Liver (tissue), 9 donors: ENCODE measurements around the gene HOPX. TPM values are rescaled to one million over a fixed set of nuclear protein-coding genes. Genes with fewer than 3 reads are reported as not detected.

Experiments used
- DNase-seq: peaks from one replicate; pipeline ENCODE4 v3.0.0-alpha.2; 2017; ENCODE audit warnings: low spot score
- H3K27ac ChIP-seq, 2 donors: one replicate each; pipeline ENCODE4 v1.7.0; 2013; ENCODE audit warnings: inconsistent platforms in 2 of 2, low read length in 2 of 2, control low read depth in 1 of 2, low read depth in 1 of 2, mild to moderate bottlenecking in 1 of 2
- H3K27me3 ChIP-seq, 4 donors: one replicate each; pipeline versions ENCODE4 v1.6.1 to v1.7.0; 2013; ENCODE audit warnings: low read length in 3 of 4, inconsistent platforms in 1 of 4, mild to moderate bottlenecking in 1 of 4, moderate library complexity in 1 of 4; ENCODE audit not compliant: control insufficient read depth in 4 of 4, insufficient read depth in 4 of 4
- H3K36me3 ChIP-seq, 4 donors: one replicate each; pipeline versions ENCODE4 v1.6.1 to v1.7.0; 2013; ENCODE audit warnings: low read length in 3 of 4, mild to moderate bottlenecking in 3 of 4, low read depth in 1 of 4, moderate library complexity in 1 of 4; ENCODE audit not compliant: control insufficient read depth in 4 of 4, insufficient read depth in 3 of 4
- H3K4me1 ChIP-seq, 4 donors: one replicate each; pipeline versions ENCODE4 v1.6.1 to v1.7.0; 2013; ENCODE audit warnings: low read length in 3 of 4, mild to moderate bottlenecking in 3 of 4, moderate library complexity in 1 of 4; ENCODE audit not compliant: control insufficient read depth in 4 of 4, insufficient read depth in 4 of 4
- H3K4me3 ChIP-seq, 3 donors: one replicate each; pipeline versions ENCODE4 v1.6.1 to v1.7.0; 2013; ENCODE audit warnings: low read length in 3 of 3, control low read depth in 1 of 3, low read depth in 1 of 3, mild to moderate bottlenecking in 1 of 3
- H3K9ac ChIP-seq, 2 donors: one replicate each; pipeline ENCODE4 v1.7.0; 2013; ENCODE audit warnings: low read length in 2 of 2, mild to moderate bottlenecking in 2 of 2, moderate library complexity in 2 of 2, control low read depth in 1 of 2, low read depth in 1 of 2
- H3K9me3 ChIP-seq, 4 donors: one replicate each; pipeline versions ENCODE4 v1.6.1 to v1.7.0; 2013; ENCODE audit warnings: low read length in 3 of 4; ENCODE audit not compliant: control insufficient read depth in 4 of 4
- EGR1 ChIP-seq, 2 donors: IDR thresholded peaks; 2 replicates each; pipeline ENCODE4 v1.6.1; 2016 to 2018; ENCODE audit warnings: antibody characterized with exemption in 2 of 2, low read depth in 2 of 2
- FOXA1 ChIP-seq: IDR thresholded peaks from 2 replicates; pipeline ENCODE4 v1.6.1; 2016; ENCODE audit warnings: antibody characterized with exemption
- FOXA2 ChIP-seq: IDR thresholded peaks from 2 replicates; pipeline ENCODE4 v1.6.1; 2016; ENCODE audit warnings: antibody characterized with exemption
- GABPA ChIP-seq, 2 donors: IDR thresholded peaks in 1 of 2; conservative IDR thresholded peaks in 1 of 2; 2 replicates each; pipeline ENCODE4 v1.6.1; 2016; ENCODE audit warnings: antibody characterized with exemption in 2 of 2, mild to moderate bottlenecking in 1 of 2, moderate library complexity in 1 of 2
- HNF4A ChIP-seq, 2 donors: conservative IDR thresholded peaks; 2 replicates each; pipeline ENCODE4 v1.6.1; 2016; ENCODE audit warnings: antibody characterized with exemption in 2 of 2, mild to moderate bottlenecking in 2 of 2
- HNF4G ChIP-seq: IDR thresholded peaks from 2 replicates; pipeline ENCODE4 v1.6.1; 2016; ENCODE audit warnings: antibody characterized with exemption
- JUND ChIP-seq, 2 donors: IDR thresholded peaks; 2 replicates each; pipeline ENCODE4 v1.6.1; 2016; ENCODE audit warnings: antibody characterized with exemption in 2 of 2
- NR2F2 ChIP-seq: IDR thresholded peaks from 2 replicates; pipeline ENCODE4 v1.6.1; 2016; ENCODE audit warnings: antibody characterized with exemption
- RAD21 ChIP-seq, 2 donors: IDR thresholded peaks; 2 replicates each; pipeline ENCODE4 v1.6.1; 2016; ENCODE audit warnings: antibody characterized with exemption in 2 of 2, mild to moderate bottlenecking in 2 of 2
- RXRA ChIP-seq, 2 donors: IDR thresholded peaks; 2 replicates each; pipeline ENCODE4 v1.6.1; 2017 to 2018; ENCODE audit warnings: antibody characterized with exemption in 2 of 2, mild to moderate bottlenecking in 1 of 2
- SP1 ChIP-seq: IDR thresholded peaks from 2 replicates; pipeline ENCODE4 v1.6.1; 2018; ENCODE audit warnings: antibody characterized with exemption, mild to moderate bottlenecking
- TAF1 ChIP-seq: conservative IDR thresholded peaks from 2 replicates; pipeline ENCODE4 v1.6.1; 2016; ENCODE audit warnings: antibody characterized with exemption, mild to moderate bottlenecking
- YY1 ChIP-seq: IDR thresholded peaks from 2 replicates; pipeline ENCODE4 v1.6.1; 2016; ENCODE audit warnings: antibody characterized with exemption, mild to moderate bottlenecking
- WGBS: extraction: QIAGEN DNeasy Blood & Tissue Kit; methylation state at CpG from one replicate; pipeline ENCODE4 v1.1.7; 2013; 5-methylcytosine and 5-hydroxymethylcytosine counted together
- polyA plus RNA-seq, 2 donors: library from polyadenylated mRNA; stranded (reverse) in 1 of 2; unstranded in 1 of 2; fragments of 200-250 nt in 1 of 2; fragments of >200 nt in 1 of 2; fragmentation: Nextera tagmentation in 1 of 2; extraction: Ambion mirVana in 1 of 2; gene quantifications; one replicate each; pipeline versions ENCODE4 v1.2.1 to v1.2.3, GENCODE V29; 2013 to 2015
- total RNA-seq, 2 donors: library from RNA; depleted of rRNA; stranded (reverse); fragments of >200 nt; gene quantifications; one replicate each; pipeline ENCODE4 v1.2.3, GENCODE V29; 2014
- TF ChIP-seq, protein P1 (sequence below): IDR thresholded peaks from 2 replicates; pipeline ENCODE4 v1.6.1; 2016; ENCODE audit warnings: antibody characterized with exemption
- TF ChIP-seq, protein P2 (sequence below): IDR thresholded peaks from 2 replicates; pipeline ENCODE4 v1.6.1; 2016; ENCODE audit warnings: antibody characterized with exemption
- TF ChIP-seq, protein P3 (sequence below): IDR thresholded peaks from 2 replicates; pipeline ENCODE4 v1.6.1; 2016; ENCODE audit warnings: antibody characterized with exemption, mild to moderate bottlenecking
- TF ChIP-seq, protein P4 (sequence below): IDR thresholded peaks from 2 replicates; pipeline ENCODE4 v1.6.1; 2016; ENCODE audit warnings: antibody characterized with exemption
- TF ChIP-seq, protein P5 (sequence below): fragments of 150-350 bp; IDR thresholded peaks from 2 replicates; pipeline ENCODE4 v1.5.1; 2017; ENCODE audit warnings: improper control_type of control experiment, low read depth, low read length; ENCODE audit not compliant: missing input control
- donor health status: healthy.
- donor health status: healthy.
- donor health status: healthy.
- donor health status: healthy.
- donor health status: healthy.

Gene HOPX
- total and polyA plus RNA-seq, 4 donors: 0.40 to 2.4 (median 0.63) TPM

DNA sequence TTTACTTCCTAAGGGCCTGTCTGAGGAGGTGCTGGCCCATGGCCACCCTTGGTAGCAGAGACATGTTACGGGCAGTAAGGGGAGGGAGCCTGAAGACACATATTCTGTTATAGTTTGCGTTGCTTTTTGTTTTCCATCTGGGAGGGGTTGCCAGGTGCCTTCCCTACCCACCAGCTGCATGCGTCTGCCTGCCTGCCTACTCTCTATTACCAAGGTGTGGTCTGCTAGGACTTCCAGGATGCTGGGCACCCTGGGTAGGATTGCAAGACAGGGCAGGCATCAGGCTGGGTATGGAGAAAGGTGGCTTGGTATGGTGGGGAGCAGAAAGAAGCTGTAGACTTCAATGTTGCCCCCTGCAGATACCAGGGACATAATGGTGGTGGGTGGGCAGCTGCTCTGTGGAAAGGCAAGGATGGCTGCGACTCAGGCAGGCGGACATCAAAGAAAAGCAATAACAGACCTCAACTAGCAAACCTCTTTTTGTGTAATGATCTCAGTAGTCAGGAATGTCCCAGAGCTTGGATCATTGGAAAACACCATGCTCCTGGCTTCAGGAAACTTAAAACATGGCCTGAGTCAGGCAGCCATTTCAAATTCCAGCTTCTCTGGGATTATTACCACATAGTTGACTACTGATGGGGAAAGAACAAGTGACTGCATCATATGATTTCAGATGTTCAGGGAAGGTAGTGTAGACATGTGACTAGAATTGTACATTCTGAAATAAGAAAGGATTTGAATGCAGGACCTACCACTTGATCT is 67.8 kb downstream of the HOPX start:
- TF ChIP-seq NR2F2: no peak
- no peak for TF ChIP-seq GABPA (IDR thresholded peaks at IDR 0.05 in 1 of 2, conservative IDR thresholded peaks at IDR 0.05 in 1 of 2)
- TF ChIP-seq, protein P1, sequence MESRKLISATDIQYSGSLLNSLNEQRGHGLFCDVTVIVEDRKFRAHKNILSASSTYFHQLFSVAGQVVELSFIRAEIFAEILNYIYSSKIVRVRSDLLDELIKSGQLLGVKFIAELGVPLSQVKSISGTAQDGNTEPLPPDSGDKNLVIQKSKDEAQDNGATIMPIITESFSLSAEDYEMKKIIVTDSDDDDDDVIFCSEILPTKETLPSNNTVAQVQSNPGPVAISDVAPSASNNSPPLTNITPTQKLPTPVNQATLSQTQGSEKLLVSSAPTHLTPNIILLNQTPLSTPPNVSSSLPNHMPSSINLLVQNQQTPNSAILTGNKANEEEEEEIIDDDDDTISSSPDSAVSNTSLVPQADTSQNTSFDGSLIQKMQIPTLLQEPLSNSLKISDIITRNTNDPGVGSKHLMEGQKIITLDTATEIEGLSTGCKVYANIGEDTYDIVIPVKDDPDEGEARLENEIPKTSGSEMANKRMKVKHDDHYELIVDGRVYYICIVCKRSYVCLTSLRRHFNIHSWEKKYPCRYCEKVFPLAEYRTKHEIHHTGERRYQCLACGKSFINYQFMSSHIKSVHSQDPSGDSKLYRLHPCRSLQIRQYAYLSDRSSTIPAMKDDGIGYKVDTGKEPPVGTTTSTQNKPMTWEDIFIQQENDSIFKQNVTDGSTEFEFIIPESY: no peak
- TF ChIP-seq HNF4G: no peak
- TF ChIP-seq RAD21 (IDR thresholded peaks at IDR 0.05): no peak
- TF ChIP-seq TAF1: no peak
- TF ChIP-seq, protein P2, sequence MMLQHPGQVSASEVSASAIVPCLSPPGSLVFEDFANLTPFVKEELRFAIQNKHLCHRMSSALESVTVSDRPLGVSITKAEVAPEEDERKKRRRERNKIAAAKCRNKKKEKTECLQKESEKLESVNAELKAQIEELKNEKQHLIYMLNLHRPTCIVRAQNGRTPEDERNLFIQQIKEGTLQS: no peak
- TF ChIP-seq EGR1 (IDR thresholded peaks at IDR 0.05; ENCODE audit: low read depth in 2 of 2): no peak
- TF ChIP-seq JUND (IDR thresholded peaks at IDR 0.05): no peak
- TF ChIP-seq, protein P3, sequence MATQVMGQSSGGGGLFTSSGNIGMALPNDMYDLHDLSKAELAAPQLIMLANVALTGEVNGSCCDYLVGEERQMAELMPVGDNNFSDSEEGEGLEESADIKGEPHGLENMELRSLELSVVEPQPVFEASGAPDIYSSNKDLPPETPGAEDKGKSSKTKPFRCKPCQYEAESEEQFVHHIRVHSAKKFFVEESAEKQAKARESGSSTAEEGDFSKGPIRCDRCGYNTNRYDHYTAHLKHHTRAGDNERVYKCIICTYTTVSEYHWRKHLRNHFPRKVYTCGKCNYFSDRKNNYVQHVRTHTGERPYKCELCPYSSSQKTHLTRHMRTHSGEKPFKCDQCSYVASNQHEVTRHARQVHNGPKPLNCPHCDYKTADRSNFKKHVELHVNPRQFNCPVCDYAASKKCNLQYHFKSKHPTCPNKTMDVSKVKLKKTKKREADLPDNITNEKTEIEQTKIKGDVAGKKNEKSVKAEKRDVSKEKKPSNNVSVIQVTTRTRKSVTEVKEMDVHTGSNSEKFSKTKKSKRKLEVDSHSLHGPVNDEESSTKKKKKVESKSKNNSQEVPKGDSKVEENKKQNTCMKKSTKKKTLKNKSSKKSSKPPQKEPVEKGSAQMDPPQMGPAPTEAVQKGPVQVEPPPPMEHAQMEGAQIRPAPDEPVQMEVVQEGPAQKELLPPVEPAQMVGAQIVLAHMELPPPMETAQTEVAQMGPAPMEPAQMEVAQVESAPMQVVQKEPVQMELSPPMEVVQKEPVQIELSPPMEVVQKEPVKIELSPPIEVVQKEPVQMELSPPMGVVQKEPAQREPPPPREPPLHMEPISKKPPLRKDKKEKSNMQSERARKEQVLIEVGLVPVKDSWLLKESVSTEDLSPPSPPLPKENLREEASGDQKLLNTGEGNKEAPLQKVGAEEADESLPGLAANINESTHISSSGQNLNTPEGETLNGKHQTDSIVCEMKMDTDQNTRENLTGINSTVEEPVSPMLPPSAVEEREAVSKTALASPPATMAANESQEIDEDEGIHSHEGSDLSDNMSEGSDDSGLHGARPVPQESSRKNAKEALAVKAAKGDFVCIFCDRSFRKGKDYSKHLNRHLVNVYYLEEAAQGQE: no peak
- TF ChIP-seq, protein P4, sequence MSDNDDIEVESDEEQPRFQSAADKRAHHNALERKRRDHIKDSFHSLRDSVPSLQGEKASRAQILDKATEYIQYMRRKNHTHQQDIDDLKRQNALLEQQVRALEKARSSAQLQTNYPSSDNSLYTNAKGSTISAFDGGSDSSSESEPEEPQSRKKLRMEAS: no peak
- TF ChIP-seq HNF4A (conservative IDR thresholded peaks at IDR 0.05): no peak
- TF ChIP-seq FOXA2: no peak
- TF ChIP-seq RXRA (IDR thresholded peaks at IDR 0.05): no peak
- no peak for TF ChIP-seq SP1
- TF ChIP-seq, protein P5, sequence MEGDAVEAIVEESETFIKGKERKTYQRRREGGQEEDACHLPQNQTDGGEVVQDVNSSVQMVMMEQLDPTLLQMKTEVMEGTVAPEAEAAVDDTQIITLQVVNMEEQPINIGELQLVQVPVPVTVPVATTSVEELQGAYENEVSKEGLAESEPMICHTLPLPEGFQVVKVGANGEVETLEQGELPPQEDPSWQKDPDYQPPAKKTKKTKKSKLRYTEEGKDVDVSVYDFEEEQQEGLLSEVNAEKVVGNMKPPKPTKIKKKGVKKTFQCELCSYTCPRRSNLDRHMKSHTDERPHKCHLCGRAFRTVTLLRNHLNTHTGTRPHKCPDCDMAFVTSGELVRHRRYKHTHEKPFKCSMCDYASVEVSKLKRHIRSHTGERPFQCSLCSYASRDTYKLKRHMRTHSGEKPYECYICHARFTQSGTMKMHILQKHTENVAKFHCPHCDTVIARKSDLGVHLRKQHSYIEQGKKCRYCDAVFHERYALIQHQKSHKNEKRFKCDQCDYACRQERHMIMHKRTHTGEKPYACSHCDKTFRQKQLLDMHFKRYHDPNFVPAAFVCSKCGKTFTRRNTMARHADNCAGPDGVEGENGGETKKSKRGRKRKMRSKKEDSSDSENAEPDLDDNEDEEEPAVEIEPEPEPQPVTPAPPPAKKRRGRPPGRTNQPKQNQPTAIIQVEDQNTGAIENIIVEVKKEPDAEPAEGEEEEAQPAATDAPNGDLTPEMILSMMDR: no peak
- TF ChIP-seq FOXA1: no peak
- TF ChIP-seq YY1: no peak

More for the DNA sequence above, 67.8 kb downstream of the HOPX start:
- H3K9me3 ChIP-seq: no peaks in the 10 kb centered on the region
- no peak overlapping the region for H3K9ac ChIP-seq
- WGBS: 77% methylated on average over 5 of the region's 5 CpGs
- no peak for DNase-seq
- no peaks in the 10 kb centered on the region for H3K4me1 ChIP-seq
- no peak overlapping the region for H3K4me3 ChIP-seq
- H3K27me3 ChIP-seq: peaks cover 0 to 4% (median 0%) of the 10 kb centered on the region in 4 donors
- H3K36me3 ChIP-seq: no peaks in the 10 kb centered on the region
- no peak overlapping the region for H3K27ac ChIP-seq
